ENCODE results near the gene FBXL14. TPM values are rescaled to one million over a fixed set of nuclear protein-coding genes. Genes with fewer than 3 reads are reported as not detected.

Gene FBXL14
- polyA plus RNA-seq, 1 of the 3 experiments (the other 2 are of a cell fraction), result 11.3 TPM

GRCh38 chr12:1635301-1636095 is 41.1 kb upstream of the FBXL14 start:
- no peak overlapping the region for H3K27ac ChIP-seq (ENCODE audit: low read depth in 2 of 2, low read length in 1 of 2)
- H3K27me3 ChIP-seq (ENCODE audit: insufficient read depth), result no peaks in the 10 kb centered on the region
- H3K4me2 ChIP-seq, result no peak overlapping the region
- H3K4me3 ChIP-seq (ENCODE audit: low read depth in 2 of 2, low read length in 1 of 2), result no peak overlapping the region
- no peak overlapping the region for H2AFZ ChIP-seq (ENCODE audit: low read depth)
- no peak overlapping the region for H3K9ac ChIP-seq
- TF ChIP-seq REST (IDR thresholded peaks at IDR 0.05; ENCODE audit: low read depth, low read length), result no peak
- no peak for TF ChIP-seq POLR2AphosphoS5 (IDR thresholded peaks at IDR 0.05; ENCODE audit: low read depth, low read length)
- peaks cover 0 to 8% of the 10 kb centered on the region in 2 experiments; a peak in 2 of 4 replicates for H3K4me1 ChIP-seq (ENCODE audit: control insufficient read depth in 1 of 2, insufficient read depth in 2 of 2, low read depth in 1 of 2, low read length in 1 of 2)
- peaks cover 6% of the 10 kb centered on the region; the same call in 1 of the 2 replicates for H4K20me1 ChIP-seq (ENCODE audit: insufficient read depth)
- no peak for DNase-seq
- H3K36me3 ChIP-seq (replicated peaks in 1 of 2; ENCODE audit: control insufficient read depth in 1 of 2, insufficient read depth in 2 of 2, low read length in 1 of 2), result peaks cover 0 to 19% of the 10 kb centered on the region in 2 experiments
- CTCF ChIA-PET, result interaction anchor here (0.6 to 9.6 kb wide), 29 partner anchors 9 to 517 kb away, joined by 3 to 166 read pairs (median 5); partner anchors contain the start of gene FBXL14
- H3K9me2 ChIP-seq, result no peaks in the 10 kb centered on the region
- WGBS (ENCODE audit: low lambda C conversion rate), result 88% methylated on average over 11 of the region's 11 CpGs
- H3F3A ChIP-seq (replicated peaks; ENCODE audit: insufficient read depth), result peaks cover 8% of the 10 kb centered on the region
- no peaks in the 10 kb centered on the region for H3K9me3 ChIP-seq
- POLR2A ChIA-PET, result no interaction called here
- H3K79me2 ChIP-seq (ENCODE audit: insufficient read depth), result peaks cover 16% of the 10 kb centered on the region; the same call in 1 of the 2 replicates

GRCh38 chr12:1634590-1635191 is 40.3 kb upstream of the FBXL14 start:
- H4K20me1 ChIP-seq (ENCODE audit: insufficient read depth), result peaks cover 8% of the 10 kb centered on the region; the same call in 1 of the 2 replicates
- POLR2A ChIA-PET, result no interaction called here
- no peak overlapping the region for H2AFZ ChIP-seq (ENCODE audit: low read depth)
- DNase-seq, result peak; percentile 83
- H3K4me1 ChIP-seq (ENCODE audit: control insufficient read depth in 1 of 2, insufficient read depth in 2 of 2, low read depth in 1 of 2, low read length in 1 of 2), result peaks cover 0 to 10% of the 10 kb centered on the region in 2 experiments; a peak in 2 of 4 replicates
- H3K27me3 ChIP-seq (ENCODE audit: insufficient read depth), result no peaks in the 10 kb centered on the region
- 45% methylated on average over 16 of the region's 16 CpGs for WGBS (ENCODE audit: low lambda C conversion rate)
- CTCF ChIA-PET, result interaction anchor here (0.6 to 9.6 kb wide), 38 partner anchors 8 to 1003 kb away, joined by 3 to 166 read pairs (median 4); partner anchors contain the start of gene FBXL14
- TF ChIP-seq EZH2phosphoT487 (IDR thresholded peaks at IDR 0.05; ENCODE audit: borderline replicate concordance, low read depth) (no peak), MEF2A (IDR thresholded peaks at IDR 0.05; ENCODE audit: borderline replicate concordance, low read depth) (no peak), SIN3A (IDR thresholded peaks at IDR 0.05; ENCODE audit: borderline replicate concordance, low read depth, low read length) (no peak), ELF1 (IDR thresholded peaks at IDR 0.05) (no peak), SMC3 (IDR thresholded peaks at IDR 0.05; ENCODE audit: low read depth, low read length) (peak; percentile 84), FOXM1 (IDR thresholded peaks at IDR 0.05; ENCODE audit: low read depth) (no peak), JUND (IDR thresholded peaks at IDR 0.05) (no peak), CTCF (IDR thresholded peaks at IDR 0.05) (peak; percentile 84), MXI1 (IDR thresholded peaks at IDR 0.05; ENCODE audit: low read depth, low read length) (no peak), RAD21 (IDR thresholded peaks at IDR 0.05; ENCODE audit: low read length) (peak; percentile 84), PBX3 (IDR thresholded peaks at IDR 0.05) (no peak), RCOR1 (IDR thresholded peaks at IDR 0.05; ENCODE audit: low read length) (peak; percentile 31; the same call in 1 of the 2 replicates), MAX (IDR thresholded peaks at IDR 0.05; ENCODE audit: low read depth) (no peak), GATA2 (CRISPR knock-in tag; IDR thresholded peaks at IDR 0.05) (no peak)
- H3K79me2 ChIP-seq (ENCODE audit: insufficient read depth), result peaks cover 16% of the 10 kb centered on the region; the same call in 1 of the 2 replicates
- peaks cover 8% of the 10 kb centered on the region for H3F3A ChIP-seq (replicated peaks; ENCODE audit: insufficient read depth)
- H3K9me2 ChIP-seq, result no peaks in the 10 kb centered on the region
- H3K36me3 ChIP-seq (replicated peaks in 1 of 2; ENCODE audit: control insufficient read depth in 1 of 2, insufficient read depth in 2 of 2, low read length in 1 of 2), result peaks cover 0 to 19% of the 10 kb centered on the region in 2 experiments
- peak overlapping the region in 1 of 2 experiments; percentile 37; a peak in 1 of 4 replicates for H3K4me3 ChIP-seq (ENCODE audit: low read depth in 2 of 2, low read length in 1 of 2)
- no peaks in the 10 kb centered on the region for H3K9me3 ChIP-seq
- no peak overlapping the region for H3K4me2 ChIP-seq
- no peak overlapping the region for H3K27ac ChIP-seq (ENCODE audit: low read depth in 2 of 2, low read length in 1 of 2)
- H3K9ac ChIP-seq, result no peak overlapping the region
